Erythroblast (primary cell): Measurements from ENCODE around the gene RBBP8.

Experiments used
- GATA1 ChIP-seq: IDR thresholded peaks from 2 replicates; pipeline ENCODE4 v1.6.1; 2011; ENCODE audit warnings: low read depth, mild to moderate bottlenecking, control low read depth, low read length, moderate library complexity
- POLR2A ChIP-seq: IDR thresholded peaks from 2 replicates; pipeline ENCODE4 v1.6.1; 2011; ENCODE audit warnings: mild to moderate bottlenecking, low read length

DNA sequence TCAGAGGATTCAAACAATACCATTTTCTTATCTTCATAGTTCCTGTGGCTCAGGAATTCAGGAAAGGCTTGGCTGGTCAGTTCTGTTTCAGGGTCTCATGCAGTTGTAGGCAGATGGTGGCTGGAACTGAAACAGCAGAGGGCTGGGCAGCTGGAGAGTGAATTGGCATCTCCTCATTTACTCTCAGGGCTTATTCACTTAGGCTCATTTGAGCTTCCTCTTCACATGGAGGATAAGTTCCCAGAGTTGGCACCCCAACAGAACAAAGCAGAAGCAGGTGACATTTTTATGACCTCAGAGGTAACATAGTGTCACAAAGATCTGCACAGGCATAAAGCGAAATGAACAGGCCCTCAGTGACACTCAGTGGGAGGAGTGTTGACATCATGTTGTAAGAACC is 66.1 kb downstream of the RBBP8 start:
- TF ChIP-seq POLR2A (no peak), GATA1 (no peak)
